B cell (primary cell): Measurements from ENCODE around the gene TAF10. TPM values are rescaled to one million over a fixed set of nuclear protein-coding genes. Genes with fewer than 3 reads are reported as not detected.

Experiments
- ATAC-seq: fragments of 200-7000 bp; cut with Tn5 transposase; one replicate; pipeline ENCODE4 v1.10.0; 2021; ENCODE audit warnings: low read depth, mild to moderate bottlenecking, moderate number of reproducible peaks, moderate library complexity
- CTCF ChIA-PET: fragments of 350-600 bp; sonication (Branson Sonifier 250); formaldehyde crosslinking; loops from one replicate; lab custom pipeline; 2021; ENCODE audit warnings: antibody characterized with exemption, inconsistent platforms; lab: Charles Lee
- POLR2A ChIA-PET: fragments of 350-600 bp; sonication (Branson Sonifier 250); formaldehyde crosslinking; loops from one replicate; lab custom pipeline; 2021; ENCODE audit warnings: antibody characterized with exemption; lab: Charles Lee
- DNase-seq: peaks from one replicate; pipeline ENCODE4 v3.0.0; 2013
- H2AFZ ChIP-seq: 2 replicates; pipeline ENCODE4 v1.6.1; 2012; ENCODE audit warnings: mild to moderate bottlenecking, low read depth, low read length; ENCODE audit not compliant: insufficient read depth, poor library complexity, severe bottlenecking
- H3K27ac ChIP-seq, 2 donors: 1 replicate in 1 of 2; 2 replicates in 1 of 2; pipeline ENCODE4 v1.5.1; 2012 to 2013; ENCODE audit warnings: low read length in 2 of 2, mild to moderate bottlenecking in 2 of 2, moderate library complexity in 1 of 2
- H3K27me3 ChIP-seq, 4 experiments: fragments of 200-600 bp in 1 of 4; sonication (generic) in 1 of 4; replicated peaks in 1 of 4; 1 replicate in 2 of 4; 2 replicates in 2 of 4; pipeline versions ENCODE4 v1.6.1 to v1.7.0; 2013 to 2016; ENCODE audit warnings: low read length in 3 of 4, mild to moderate bottlenecking in 2 of 4, mixed read lengths in 1 of 4, moderate library complexity in 1 of 4; ENCODE audit not compliant: insufficient read depth in 4 of 4, control insufficient read depth in 3 of 4; ENCODE audit errors: control extremely low read depth in 1 of 4
- H3K36me3 ChIP-seq, 2 experiments: replicated peaks in 1 of 2; 1 replicate in 1 of 2; 2 replicates in 1 of 2; pipeline versions ENCODE4 v1.6.1 to v1.7.1; 2013; ENCODE audit warnings: low read length in 1 of 2; ENCODE audit not compliant: insufficient read depth in 2 of 2, control insufficient read depth in 1 of 2; ENCODE audit errors: control extremely low read depth in 1 of 2, extremely low read depth in 1 of 2
- H3K4me1 ChIP-seq, 2 donors: fragments of 200-600 bp in 1 of 2; sonication (generic) in 1 of 2; 1 replicate in 1 of 2; 2 replicates in 1 of 2; pipeline versions ENCODE4 v1.5.1 to v1.6.1; 2013 to 2017; ENCODE audit warnings: low read length in 2 of 2; ENCODE audit not compliant: control insufficient read depth in 2 of 2, insufficient read depth in 2 of 2
- H3K4me2 ChIP-seq: replicated peaks from 2 replicates; pipeline ENCODE3; 2012; ENCODE audit warnings: mild to moderate bottlenecking, low read depth, low read length; ENCODE audit not compliant: poor library complexity, severe bottlenecking
- H3K4me3 ChIP-seq, 5 experiments: fragments of 200-600 bp in 1 of 5; sonication (generic) in 1 of 5; 1 replicate in 3 of 5; 2 replicates in 2 of 5; pipeline versions ENCODE4 v1.5.1 to v1.7.0; 2011 to 2016; ENCODE audit warnings: low read length in 4 of 5, mild to moderate bottlenecking in 4 of 5, low read depth in 2 of 5, control low read depth in 1 of 5, moderate library complexity in 1 of 5; ENCODE audit not compliant: insufficient read depth in 1 of 5; ENCODE audit errors: control extremely low read depth in 1 of 5, extremely low read depth in 1 of 5
- H3K79me2 ChIP-seq: fragments of 200-600 bp; sonication (generic); one replicate; pipeline ENCODE4 v1.6.0; 2016; ENCODE audit warnings: low read length; ENCODE audit not compliant: control insufficient read depth, insufficient read depth
- H3K9ac ChIP-seq: fragments of 200-600 bp; sonication (generic); 2 replicates; pipeline ENCODE4 v1.6.1; 2017; ENCODE audit warnings: mild to moderate bottlenecking, low read length, moderate library complexity
- H3K9me3 ChIP-seq, 3 donors: one replicate each; pipeline versions ENCODE4 v1.6.1 to v1.7.1; 2013; ENCODE audit warnings: low read length in 2 of 3; ENCODE audit not compliant: control insufficient read depth in 2 of 3, insufficient read depth in 1 of 3; ENCODE audit errors: control extremely low read depth in 1 of 3
- H4K20me1 ChIP-seq: 2 replicates; pipeline ENCODE4 v1.6.0; 2012; ENCODE audit warnings: mild to moderate bottlenecking, low read length; ENCODE audit not compliant: insufficient read depth, control insufficient read depth, poor library complexity, severe bottlenecking
- H3K27ac Mint-ChIP-seq: one replicate; pipeline ENCODE4 v1.8.0; 2021; ENCODE audit warnings: mixed read lengths
- H3K27me3 Mint-ChIP-seq: one replicate; pipeline ENCODE4 v1.8.0; 2021; ENCODE audit warnings: mixed read lengths
- H3K4me1 Mint-ChIP-seq: one replicate; pipeline ENCODE4 v1.8.0; 2021; ENCODE audit warnings: mixed read lengths
- H3K4me3 Mint-ChIP-seq: one replicate; pipeline ENCODE4 v1.8.0; 2021; ENCODE audit warnings: mixed read lengths
- H3K9me3 Mint-ChIP-seq: one replicate; pipeline ENCODE4 v1.8.0; 2022; ENCODE audit warnings: mixed read lengths; ENCODE audit not compliant: insufficient read depth
- CTCF ChIP-seq: fragments of 200-600 bp; IDR thresholded peaks from one replicate; pipeline ENCODE4 v1.8.0; 2022; ENCODE audit warnings: antibody characterized with exemption, mild to moderate bottlenecking
- EZH2 ChIP-seq: IDR thresholded peaks from 2 replicates; pipeline ENCODE4 v1.6.1; 2012; ENCODE audit warnings: borderline replicate concordance, low read depth, mild to moderate bottlenecking, moderate library complexity, low read length; ENCODE audit not compliant: insufficient read depth, poor library complexity, severe bottlenecking
- WGBS: methylation state at CpG from one replicate; pipeline ENCODE4 v1.1.5; 2013; ENCODE audit warnings: missing lambda C conversion rate; ENCODE audit not compliant: insufficient coverage; 5-methylcytosine and 5-hydroxymethylcytosine counted together
- intact Hi-C: fragments of 100-400 bp; cut with micrococcal nuclease; formaldehyde crosslinking; loops from one replicate; pipeline ENCODE4 v1.10.0; 2022
- polyA plus RNA-seq: library from polyadenylated mRNA; depleted of rRNA; stranded (reverse); fragments of >200 nt; gene quantifications from 2 replicates; pipeline ENCODE4 v1.2.3, GENCODE V29; 2012
- total RNA-seq, 2 donors: library from RNA; stranded (reverse); fragments of 120-200 nt in 1 of 2; gene quantifications; 1 replicate in 1 of 2; 2 replicates in 1 of 2; pipeline versions ENCODE4 v1.2.3 to v1.2.4, GENCODE V29; 2013 to 2022

Gene TAF10
- total and polyA plus RNA-seq, 2 donors (not counting 1 experiment from before 2014, with no cell fraction given) = 114 to 156 TPM

GRCh38 chr11:6660712-6661111, 48.7 kb upstream of the TAF10 start:
- H3K27me3 Mint-ChIP-seq = peaks cover 13% of the 10 kb centered on the region
- H3K36me3 ChIP-seq = no peaks in the 10 kb centered on the region
- TF ChIP-seq EZH2 = no peak
- TF ChIP-seq CTCF = no peak
- H3K27ac ChIP-seq = no peak overlapping the region
- WGBS = 86% methylated on average over 1 of the region's 3 CpGs
- no peak overlapping the region for H2AFZ ChIP-seq
- no peak for ATAC-seq
- H3K4me2 ChIP-seq = no peak overlapping the region
- ChIA-PET POLR2A (no interaction called here), CTCF (interaction anchor here (0.8 to 1.8 kb wide), 2 partner anchors 14 to 22 kb away, joined by 3 to 4 read pairs; partner anchors contain the start of gene MRPL17)
- H3K27ac Mint-ChIP-seq = no peak overlapping the region
- no peaks in the 10 kb centered on the region for H3K9me3 Mint-ChIP-seq
- H3K79me2 ChIP-seq = no peaks in the 10 kb centered on the region
- no peaks in the 10 kb centered on the region for H3K9me3 ChIP-seq
- H3K4me3 ChIP-seq = no peak overlapping the region
- H3K4me1 ChIP-seq = peaks cover 5% of the 10 kb centered on the region in 2 donors
- no peaks in the 10 kb centered on the region for H4K20me1 ChIP-seq
- H3K4me3 Mint-ChIP-seq = no peak overlapping the region
- peaks cover 0 to 10% (median 7%) of the 10 kb centered on the region in 4 experiments for H3K27me3 ChIP-seq
- H3K4me1 Mint-ChIP-seq = peaks cover 9% of the 10 kb centered on the region
- DNase-seq = no peak
- no peak overlapping the region for H3K9ac ChIP-seq
- intact Hi-C loops = no loop called here

GRCh38 chr11:6658647-6659046, 46.6 kb upstream of the TAF10 start:
- POLR2A ChIA-PET = no interaction called here
- H3K9ac ChIP-seq = no peak overlapping the region
- peaks cover 9% of the 10 kb centered on the region for H3K4me1 Mint-ChIP-seq
- peaks cover 0 to 19% (median 12%) of the 10 kb centered on the region in 4 experiments for H3K27me3 ChIP-seq
- TF ChIP-seq CTCF = no peak
- TF ChIP-seq EZH2 = no peak
- no peaks in the 10 kb centered on the region for H3K36me3 ChIP-seq
- no peak overlapping the region for H3K27ac ChIP-seq
- CTCF ChIA-PET = interaction anchor here (0.8 to 1.0 kb wide), 2 partner anchors 9 to 317 kb away, joined by 4 to 7 read pairs; no protein-coding TSS in a partner anchor
- ATAC-seq (no peak), DNase-seq (no peak)
- H3K79me2 ChIP-seq = no peaks in the 10 kb centered on the region
- H4K20me1 ChIP-seq = no peaks in the 10 kb centered on the region
- H3K4me3 Mint-ChIP-seq = no peak overlapping the region
- H3K27ac Mint-ChIP-seq = no peak overlapping the region
- intact Hi-C loops = no loop called here
- H2AFZ ChIP-seq = no peak overlapping the region
- no peaks in the 10 kb centered on the region for H3K9me3 Mint-ChIP-seq
- no peaks in the 10 kb centered on the region for H3K9me3 ChIP-seq
- H3K4me2 ChIP-seq = no peak overlapping the region
- H3K4me1 ChIP-seq = peaks cover 10 to 12% of the 10 kb centered on the region in 2 donors
- H3K27me3 Mint-ChIP-seq = peaks cover 13% of the 10 kb centered on the region
- no peak overlapping the region for H3K4me3 ChIP-seq
